GM08714 (cell line): Measurements from ENCODE around the gene SRGAP2C.
"Not testable (repeated sequence)": the region's sequence is repeated elsewhere in the genome, so short reads cannot be mapped to it uniquely, and the experiment has no call there.

Experiments
- H3K4me3 ChIP-seq: fragments of 200-500 bp; sonication (Bioruptor generic); 2 replicates; pipeline ENCODE4 v1.5.1; 2014; ENCODE audit warnings: mild to moderate bottlenecking, low read length, inconsistent platforms

Gene SRGAP2C

DNA sequence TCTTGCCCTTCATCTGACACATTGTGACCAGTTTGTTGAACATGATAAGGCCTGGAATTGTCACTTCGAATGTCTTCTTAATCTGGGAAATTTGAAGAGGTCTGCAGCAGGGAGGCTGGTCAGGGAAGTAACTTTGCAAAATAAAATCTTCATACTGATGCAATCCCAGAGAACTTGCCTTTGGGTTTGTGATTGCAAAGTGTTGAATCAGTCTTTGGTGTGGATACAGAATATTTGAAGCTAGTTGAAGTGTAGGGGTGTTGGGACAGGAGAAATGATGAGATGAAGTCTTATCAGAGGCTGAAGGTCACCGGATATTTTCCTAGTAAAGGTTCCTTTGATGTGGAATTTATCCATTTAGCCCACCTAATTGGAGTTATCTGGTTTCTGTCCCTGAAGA, 42.1 kb downstream of the SRGAP2C start:
- not testable (repeated sequence) for H3K4me3 ChIP-seq

DNA sequence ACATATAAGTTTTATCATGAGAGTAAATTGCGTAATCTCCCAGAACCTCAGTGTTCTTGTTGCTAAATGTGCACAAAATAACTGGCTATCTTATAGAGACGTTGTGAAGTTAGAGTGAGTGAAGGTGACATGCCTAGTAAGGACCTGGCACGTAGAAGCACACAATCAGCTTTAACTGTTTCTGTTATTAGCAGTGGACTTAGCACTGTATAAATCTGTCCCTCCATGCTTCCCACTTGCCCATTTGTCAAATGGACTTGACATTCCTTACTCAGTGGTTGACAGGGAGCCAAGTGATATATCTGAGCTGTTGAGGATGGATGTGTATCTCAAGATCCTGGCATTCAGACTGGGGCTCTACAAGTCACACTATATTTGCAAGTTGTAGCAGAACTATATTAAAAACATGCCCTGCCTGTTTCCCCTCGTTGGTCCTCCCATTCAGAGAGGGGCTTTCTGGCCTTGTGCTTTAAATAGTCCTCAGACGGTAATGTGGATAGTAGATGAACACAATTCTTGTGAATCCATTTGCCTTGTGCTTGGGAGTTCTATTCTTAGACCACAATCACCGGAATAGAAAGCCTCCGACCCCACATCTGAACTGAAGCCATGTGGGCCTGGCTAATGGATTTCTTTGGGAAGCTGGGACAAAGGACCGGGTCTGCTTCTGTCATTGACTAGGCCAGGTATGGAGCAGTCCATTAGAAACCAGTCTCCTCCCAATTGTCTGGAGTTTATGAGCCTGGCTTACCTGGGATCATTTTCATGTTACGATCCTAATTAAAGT, 43.0 kb downstream of the SRGAP2C start:
- H3K4me3 ChIP-seq: not testable (repeated sequence)

- H3K4me3 ChIP-seq: not testable (repeated sequence)
These were observed 45.9 kb downstream of the SRGAP2C start for GRCh38 chr1:121230636-121231035.

GRCh38 chr1:121232445-121233125, 47.8 kb downstream of the SRGAP2C start:
- H3K4me3 ChIP-seq: not testable (repeated sequence)

DNA sequence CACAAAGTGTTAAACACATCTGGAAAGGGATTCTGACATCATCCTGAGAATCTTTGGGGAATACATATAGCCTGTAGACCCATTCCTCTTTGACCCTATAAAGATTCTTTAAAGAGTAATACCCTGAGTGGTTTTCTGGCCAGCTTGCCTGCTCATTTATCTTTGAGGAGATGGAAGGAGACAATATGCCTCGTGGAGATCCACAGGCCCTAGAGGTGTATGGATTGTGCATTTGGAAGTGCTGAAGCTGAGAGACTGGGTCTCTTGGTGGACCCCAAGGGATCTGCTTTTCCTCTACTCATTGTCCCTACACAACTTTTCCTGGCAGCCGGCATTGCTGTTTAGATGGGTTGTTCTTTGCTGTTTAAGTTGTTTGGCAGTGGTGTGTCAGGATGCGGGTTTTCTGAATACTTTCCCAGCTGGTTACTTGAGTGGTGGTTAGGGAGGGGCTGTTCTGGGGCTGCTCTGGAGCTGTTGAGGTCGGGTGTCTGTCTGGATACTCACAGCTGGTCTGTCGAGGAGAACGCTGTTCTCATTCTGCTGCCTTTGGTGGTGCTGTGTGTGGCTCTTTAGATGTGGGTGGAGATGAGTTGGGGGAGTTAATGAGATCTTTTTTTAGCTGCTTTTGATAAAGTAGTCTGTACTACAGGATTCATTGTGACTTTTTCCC, 49.5 kb downstream of the SRGAP2C start:
- H3K4me3 ChIP-seq: not testable (repeated sequence)

DNA sequence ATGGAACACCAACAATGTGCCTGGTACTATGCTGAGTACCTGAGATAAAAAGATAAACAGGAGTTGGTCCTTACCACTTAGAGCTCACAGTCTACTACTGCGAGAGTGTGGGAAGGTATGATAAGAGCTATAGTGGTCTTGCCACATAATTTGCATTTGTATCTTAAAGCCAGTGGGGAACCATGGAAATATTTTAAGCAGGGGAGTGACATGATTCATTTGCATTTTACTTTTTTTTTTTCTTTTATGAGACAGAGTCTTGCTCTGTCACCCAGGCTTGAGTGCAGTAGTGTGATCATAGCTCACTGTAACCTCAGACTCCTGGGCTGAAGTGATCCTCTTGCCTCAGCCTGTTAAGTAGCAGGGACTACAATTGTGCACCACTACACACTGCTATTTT, 53.6 kb downstream of the SRGAP2C start:
- not testable (repeated sequence) for H3K4me3 ChIP-seq

DNA sequence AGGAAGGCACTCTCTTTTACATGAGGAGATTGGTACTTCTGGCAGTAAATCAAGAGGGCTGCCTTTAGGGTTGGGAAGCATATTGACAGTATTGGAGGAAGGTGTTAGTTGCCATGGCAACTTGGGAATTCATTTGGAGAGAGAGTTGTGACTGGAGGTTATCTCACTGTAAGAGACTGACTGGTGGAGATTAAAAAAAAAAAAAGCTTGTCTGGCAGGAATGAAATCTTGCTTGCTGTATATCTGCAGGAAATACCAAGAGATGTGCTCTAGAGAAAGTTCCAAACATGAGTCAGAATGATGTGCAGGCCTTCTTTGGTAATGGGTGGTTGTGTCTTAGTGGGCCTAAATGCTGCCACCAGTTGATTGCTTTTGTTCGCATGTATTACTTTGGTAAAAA, 59.1 kb downstream of the SRGAP2C start:
- not testable (repeated sequence) for H3K4me3 ChIP-seq

- H3K4me3 ChIP-seq: not testable (repeated sequence)
These were observed 61.6 kb downstream of the SRGAP2C start for GRCh38 chr1:121246399-121246798.

GRCh38 chr1:121252656-121253055, 67.9 kb downstream of the SRGAP2C start:
- not testable (repeated sequence) for H3K4me3 ChIP-seq

DNA sequence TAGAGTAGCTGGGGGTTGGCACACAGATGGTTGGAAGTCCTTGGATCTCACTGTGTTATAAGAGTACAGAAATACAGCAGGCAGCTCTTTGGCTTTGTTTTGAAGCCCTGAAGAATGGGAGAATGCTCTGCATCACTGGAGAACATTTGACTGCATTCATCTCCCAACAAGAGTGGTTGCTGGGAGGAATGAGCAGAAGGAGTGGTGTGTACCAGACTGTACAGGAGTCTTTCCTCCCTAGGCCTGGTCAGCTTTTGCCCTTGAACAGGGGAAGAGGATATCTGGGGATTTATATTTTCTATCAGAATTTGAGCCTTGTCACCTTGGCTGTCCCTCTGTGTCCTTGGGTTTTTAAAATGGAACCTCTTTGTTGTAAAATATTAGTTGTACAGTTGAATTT, 69.8 kb downstream of the SRGAP2C start:
- H3K4me3 ChIP-seq: not testable (repeated sequence)

- not testable (repeated sequence) for H3K4me3 ChIP-seq
These were observed 72.9 kb downstream of the SRGAP2C start for GRCh38 chr1:121257632-121258031.

DNA sequence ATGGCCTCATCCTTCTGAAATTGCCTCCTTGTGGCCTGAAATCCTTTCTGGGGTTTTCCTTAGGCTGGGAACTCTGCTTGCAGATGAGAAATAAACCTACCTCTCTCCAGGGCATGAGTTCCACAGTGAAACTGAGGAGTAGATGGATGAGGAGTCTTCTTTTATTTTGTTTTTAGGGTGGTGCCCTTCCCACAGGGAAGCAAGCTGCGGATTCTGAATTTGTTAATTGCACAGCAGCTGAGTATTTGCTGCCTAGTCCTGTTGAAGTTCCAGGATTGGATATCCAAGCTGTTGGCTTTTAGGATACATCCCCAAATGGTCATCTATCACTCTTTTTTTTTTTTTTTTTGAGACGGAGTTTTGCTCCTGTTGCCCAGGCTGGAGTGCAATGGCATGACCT, 73.4 kb downstream of the SRGAP2C start:
- not testable (repeated sequence) for H3K4me3 ChIP-seq

DNA sequence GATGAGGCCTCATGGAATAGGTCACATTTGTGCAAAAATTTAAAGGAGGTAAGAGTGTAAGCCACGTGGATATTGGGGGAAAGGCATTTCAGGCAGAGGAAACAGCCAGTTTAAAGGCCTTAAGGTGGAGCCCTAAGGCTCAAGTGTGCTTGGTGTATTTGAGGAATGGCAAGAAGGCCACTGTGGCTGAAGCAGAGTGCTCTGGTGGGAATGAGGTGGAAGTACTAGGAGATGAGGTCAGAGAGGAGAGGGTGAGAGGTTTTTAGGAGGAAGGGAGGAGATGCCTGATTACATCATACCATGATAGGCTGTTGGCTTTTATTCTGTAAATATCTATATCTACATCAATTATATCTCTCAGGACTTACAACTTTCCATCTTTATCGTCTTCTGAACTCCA, 75.4 kb downstream of the SRGAP2C start:
- not testable (repeated sequence) for H3K4me3 ChIP-seq

DNA sequence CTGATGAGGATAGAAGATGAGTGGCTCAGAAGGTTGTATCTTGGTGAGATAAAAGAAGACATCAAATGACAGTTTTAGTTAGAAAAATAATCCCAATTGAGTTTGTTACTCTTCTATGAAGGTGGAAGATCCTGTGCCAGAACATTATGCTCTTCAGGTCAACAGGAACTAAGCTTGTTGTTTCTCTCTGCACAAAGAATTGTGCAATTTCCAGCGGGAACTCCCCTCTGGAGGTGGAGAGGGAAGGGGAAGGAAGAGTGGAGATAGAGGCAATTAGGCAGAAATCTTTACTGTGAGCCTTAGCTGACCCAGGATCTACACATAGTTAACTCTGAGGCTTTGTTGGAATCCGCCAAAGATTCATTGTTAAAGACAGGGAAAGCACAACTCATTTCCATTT, 77.4 kb downstream of the SRGAP2C start:
- not testable (repeated sequence) for H3K4me3 ChIP-seq

DNA sequence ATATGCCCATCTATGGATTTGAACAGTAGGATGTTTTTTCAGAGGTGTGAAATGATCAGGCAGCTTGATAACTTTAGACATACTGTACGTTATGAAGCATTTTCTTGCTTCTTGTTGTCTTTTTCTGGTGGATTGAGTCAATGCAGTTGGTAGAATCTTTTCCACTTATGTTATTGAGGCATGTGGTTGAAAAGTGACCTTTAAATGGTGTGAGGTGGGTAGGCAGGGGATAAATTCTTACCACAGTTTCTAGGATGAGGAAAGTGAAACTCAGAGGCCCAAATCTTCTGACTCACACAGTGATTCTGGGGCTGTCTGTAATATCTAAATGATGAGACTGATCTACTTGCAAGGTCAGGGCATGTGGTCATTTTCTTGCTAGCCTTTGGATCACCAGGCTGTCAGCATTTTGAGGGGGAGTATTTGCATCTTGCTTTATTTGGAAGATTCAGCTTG, 79.0 kb downstream of the SRGAP2C start:
- H3K4me3 ChIP-seq: not testable (repeated sequence)

DNA sequence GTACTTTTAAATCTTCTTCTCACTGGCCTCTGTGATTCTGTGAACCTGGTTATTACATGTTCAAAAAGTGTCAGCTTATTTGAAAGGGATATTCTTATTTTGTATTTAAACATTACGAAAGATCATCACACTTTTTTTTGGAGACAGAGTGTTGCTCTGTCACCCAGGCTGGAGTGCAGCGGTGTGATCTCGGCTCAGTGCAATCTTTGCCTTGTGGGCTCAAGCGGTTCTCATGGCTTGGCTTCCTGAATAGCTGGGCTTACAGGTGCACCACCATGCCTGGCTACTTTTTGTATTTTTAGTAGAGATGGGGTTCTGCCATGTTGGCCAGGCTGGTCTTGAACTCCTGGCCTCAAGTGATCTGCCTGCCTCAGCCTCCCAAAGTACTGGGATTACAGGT, 82.3 kb downstream of the SRGAP2C start:
- not testable (repeated sequence) for H3K4me3 ChIP-seq

GRCh38 chr1:121269309-121269708, 84.5 kb downstream of the SRGAP2C start:
- not testable (repeated sequence) for H3K4me3 ChIP-seq

DNA sequence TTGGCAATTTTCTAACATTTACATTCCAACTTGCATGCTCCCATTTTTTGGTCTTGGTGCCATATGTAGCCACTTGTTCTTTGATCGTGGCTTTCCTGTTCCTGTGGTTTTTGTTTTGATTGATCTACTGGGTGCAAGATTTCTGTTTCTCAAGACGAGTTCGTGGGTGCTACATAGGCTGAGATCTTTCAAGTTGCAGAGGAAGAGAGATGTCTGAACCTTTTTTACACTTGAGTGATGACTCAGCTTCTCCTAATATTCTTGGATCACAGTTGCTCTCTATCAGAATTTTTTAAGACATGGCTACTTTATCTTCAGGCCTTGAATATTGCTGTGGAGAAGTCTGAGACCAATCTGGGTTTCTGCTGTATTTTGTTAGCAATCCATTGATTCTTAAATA, 85.2 kb downstream of the SRGAP2C start:
- H3K4me3 ChIP-seq: not testable (repeated sequence)

GRCh38 chr1:121271143-121271715, 86.5 kb downstream of the SRGAP2C start:
- H3K4me3 ChIP-seq: not testable (repeated sequence)

DNA sequence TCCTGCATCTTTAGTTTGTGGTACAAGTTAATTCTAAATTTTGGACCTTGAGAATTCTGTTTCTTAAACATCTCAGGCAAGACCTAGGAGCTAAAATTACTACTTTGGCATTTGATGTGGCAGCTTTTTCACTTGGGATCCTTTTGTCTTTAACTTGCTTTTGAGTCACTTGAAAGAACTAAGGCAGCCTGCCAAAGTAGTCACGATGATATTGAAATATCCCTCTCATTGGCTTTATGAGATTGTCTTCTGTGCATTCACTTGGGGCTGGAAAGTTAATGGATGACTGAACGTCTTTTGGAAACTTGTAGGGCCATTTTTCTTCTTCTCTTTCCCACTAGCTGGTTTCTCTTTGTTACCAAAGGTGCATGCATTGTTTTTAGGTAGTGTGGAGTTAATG, 90.7 kb downstream of the SRGAP2C start:
- not testable (repeated sequence) for H3K4me3 ChIP-seq

- H3K4me3 ChIP-seq: not testable (repeated sequence)
These were observed 93.4 kb downstream of the SRGAP2C start for GRCh38 chr1:121278202-121278601.
